ENCODE results near the gene FRMD6.
A peak's percentile ranks its signal among the peaks of the same experiment; 100 is the strongest.
"Not testable (repeated sequence)": the region's sequence is repeated elsewhere in the genome, so short reads cannot be mapped to it uniquely, and the experiment has no call there.

FRMD6 gene

DNA sequence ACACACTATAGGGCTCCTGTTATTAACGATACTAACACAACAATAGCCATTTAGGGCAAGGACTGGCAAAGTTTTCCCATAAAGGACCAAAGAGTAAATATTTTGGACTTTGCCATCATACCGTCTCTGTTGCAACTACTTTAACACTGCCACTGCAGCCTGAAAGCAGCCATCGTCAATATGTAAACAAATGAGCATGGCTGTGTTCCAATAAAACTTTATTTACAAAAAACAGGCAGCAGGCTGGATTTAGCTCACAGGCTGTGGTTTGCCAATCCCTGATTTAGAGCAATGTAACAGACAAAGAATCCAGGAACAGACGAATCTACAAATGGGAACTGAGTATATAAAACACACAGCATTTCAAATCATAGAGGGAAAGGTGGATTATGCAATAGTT, 84.1 kb downstream of the FRMD6 start:
- Mint-ChIP-seq H3K4me1 (ENCODE audit: low read depth) (no peaks in the 10 kb centered on the region), H3K36me3 (ENCODE audit: low read depth) (no peaks in the 10 kb centered on the region), H3K27ac (no peak overlapping the region), H3K4me3 (no peak overlapping the region), H3K27me3 (peaks cover 8% of the 10 kb centered on the region), H3K9me3 (no peaks in the 10 kb centered on the region)
- DNase-seq, result no peak

DNA sequence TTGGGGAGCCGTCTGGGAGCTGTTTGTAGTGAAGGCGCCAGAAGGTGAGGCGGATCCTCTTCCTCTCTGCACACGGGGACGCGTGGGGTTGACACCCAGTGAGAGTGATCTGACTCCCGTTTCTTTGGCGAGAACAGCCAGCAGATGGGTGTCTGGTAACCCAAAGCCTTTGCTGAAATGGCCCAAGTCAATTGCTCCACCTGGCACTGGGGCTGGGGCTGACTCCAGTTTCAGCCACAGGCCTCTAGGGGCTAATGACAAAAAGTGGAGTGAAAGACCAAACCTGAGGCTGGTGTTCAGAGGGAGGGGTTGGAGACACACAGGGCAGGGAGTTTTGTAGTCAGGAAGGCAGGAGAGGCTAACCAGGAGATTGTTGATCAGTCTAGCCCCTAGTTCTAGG, 87.0 kb downstream of the FRMD6 start:
- no peak for DNase-seq
- Mint-ChIP-seq H3K4me3 (no peak overlapping the region), H3K36me3 (ENCODE audit: low read depth) (no peaks in the 10 kb centered on the region), H3K4me1 (ENCODE audit: low read depth) (no peaks in the 10 kb centered on the region), H3K27me3 (no peaks in the 10 kb centered on the region), H3K27ac (no peak overlapping the region), H3K9me3 (no peaks in the 10 kb centered on the region)

DNA sequence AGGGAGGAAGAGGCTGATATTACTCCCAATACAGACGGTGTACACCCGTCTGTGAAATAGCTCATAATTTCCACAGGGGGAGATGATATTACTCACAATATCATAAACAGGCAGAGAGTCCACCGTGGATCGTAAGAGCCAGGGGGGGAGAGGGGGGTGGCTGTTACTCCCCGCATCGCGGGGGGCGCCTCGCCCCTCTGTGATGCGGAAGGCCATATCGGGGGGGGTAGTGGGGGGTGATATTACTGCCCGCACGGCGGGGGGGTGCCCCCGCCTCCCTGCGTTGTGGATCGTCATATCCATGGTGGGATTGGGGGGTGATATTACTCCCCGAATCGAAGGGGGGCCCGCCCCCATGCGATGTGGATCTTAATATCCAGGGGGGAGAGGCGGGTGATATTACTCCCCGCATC, 91.9 kb downstream of the FRMD6 start:
- Mint-ChIP-seq H3K27me3 (peaks cover 2% of the 10 kb centered on the region), H3K36me3 (ENCODE audit: low read depth) (no peaks in the 10 kb centered on the region)

DNA sequence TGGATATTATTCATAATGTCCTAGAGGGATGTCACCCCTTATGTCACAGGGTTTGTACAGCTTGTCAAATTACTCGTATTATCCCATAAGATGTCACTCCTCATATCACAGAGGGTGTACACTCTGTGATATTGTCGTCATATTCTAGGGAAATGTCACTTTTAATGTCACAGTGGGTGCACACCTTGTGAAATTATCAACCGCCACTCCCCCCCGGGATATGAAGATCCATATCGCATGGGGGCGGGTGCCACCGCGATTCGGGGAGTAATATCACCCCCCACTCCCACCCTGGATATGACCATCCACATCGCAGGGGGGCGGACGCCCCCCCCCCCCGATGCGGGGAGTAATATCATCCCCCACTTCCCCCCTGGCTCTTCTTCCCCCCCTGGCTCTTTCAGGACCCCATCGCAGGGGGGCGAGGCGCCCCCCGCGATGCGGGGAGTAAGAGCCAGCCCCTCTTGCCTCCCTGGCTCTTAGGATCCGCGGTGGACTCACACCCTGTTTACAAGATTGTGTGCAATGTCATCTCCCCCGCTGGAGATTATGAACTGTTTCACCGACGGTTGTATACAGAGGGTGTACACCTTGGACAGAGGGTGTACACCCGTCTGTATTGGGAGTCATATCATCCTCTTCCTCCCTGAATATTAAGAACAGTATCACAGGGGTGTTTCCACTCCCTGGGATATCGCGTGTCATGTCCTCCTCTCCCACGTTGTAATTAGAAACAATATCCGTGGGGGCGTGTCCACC, 92.8 kb downstream of the FRMD6 start:
- Mint-ChIP-seq H3K27ac (no peak overlapping the region), H3K36me3 (ENCODE audit: low read depth) (no peaks in the 10 kb centered on the region), H3K4me1 (ENCODE audit: low read depth) (no peaks in the 10 kb centered on the region), H3K4me3 (no peak overlapping the region), H3K27me3 (peaks cover 2% of the 10 kb centered on the region), H3K9me3 (no peaks in the 10 kb centered on the region)
- no peak for DNase-seq

More for the DNA sequence above, 91.9 kb downstream of the FRMD6 start:
- H3K4me1 Mint-ChIP-seq (ENCODE audit: low read depth), result no peaks in the 10 kb centered on the region
- H3K9me3 Mint-ChIP-seq, result no peaks in the 10 kb centered on the region
- no peak overlapping the region for H3K4me3 Mint-ChIP-seq
- no peak for DNase-seq
- no peak overlapping the region for H3K27ac Mint-ChIP-seq

- H3K27me3 Mint-ChIP-seq; H3K27ac Mint-ChIP-seq; H3K4me1 Mint-ChIP-seq (ENCODE audit: low read depth); H3K4me3 Mint-ChIP-seq; H3K36me3 Mint-ChIP-seq (ENCODE audit: low read depth); H3K9me3 Mint-ChIP-seq; DNase-seq: not testable (repeated sequence)
Observed at GRCh38 chr14:51746823-51747222, 95.1 kb downstream of the FRMD6 start.

- no peak for DNase-seq
- no peak overlapping the region for H3K27ac Mint-ChIP-seq
Observed at GRCh38 chr14:51750542-51750941, 98.8 kb downstream of the FRMD6 start.

GRCh38 chr14:51751611-51752345, 100.1 kb downstream of the FRMD6 start:
- not testable (repeated sequence) for H3K4me1 Mint-ChIP-seq (ENCODE audit: low read depth); H3K27ac Mint-ChIP-seq; H3K36me3 Mint-ChIP-seq (ENCODE audit: low read depth); DNase-seq; H3K4me3 Mint-ChIP-seq; H3K9me3 Mint-ChIP-seq
- peaks cover 11% of the 10 kb centered on the region for H3K27me3 Mint-ChIP-seq

More at GRCh38 chr14:51750542-51750941, 98.8 kb downstream of the FRMD6 start:
- H3K36me3 Mint-ChIP-seq (ENCODE audit: low read depth), result no peaks in the 10 kb centered on the region
- H3K9me3 Mint-ChIP-seq, result no peaks in the 10 kb centered on the region
- no peaks in the 10 kb centered on the region for H3K4me1 Mint-ChIP-seq (ENCODE audit: low read depth)
- H3K4me3 Mint-ChIP-seq, result no peak overlapping the region
- peaks cover 13% of the 10 kb centered on the region for H3K27me3 Mint-ChIP-seq

DNA sequence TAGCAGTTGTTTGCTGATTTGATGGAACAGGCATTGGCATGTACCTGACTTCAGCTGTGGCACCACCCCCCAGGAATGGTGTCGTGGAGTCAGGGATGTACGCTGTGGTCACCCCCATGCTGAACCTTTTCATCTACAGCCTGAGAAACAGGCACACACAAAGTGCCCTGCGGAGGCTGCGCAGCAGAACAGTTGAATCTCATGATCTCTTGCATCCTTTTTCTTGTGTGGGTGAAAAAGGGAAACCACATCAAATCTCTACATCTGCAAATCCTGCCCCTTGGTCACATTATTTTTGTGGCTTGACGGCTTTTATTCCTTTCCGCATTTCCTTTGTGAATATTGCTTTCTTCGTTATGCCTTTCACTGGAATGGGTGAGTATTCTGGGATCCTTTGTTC, 106.0 kb downstream of the FRMD6 start:
- H3K4me3 Mint-ChIP-seq; H3K36me3 Mint-ChIP-seq (ENCODE audit: low read depth); H3K4me1 Mint-ChIP-seq (ENCODE audit: low read depth): not testable (repeated sequence)

GRCh38 chr14:51759950-51760349, 108.2 kb downstream of the FRMD6 start:
- no peak overlapping the region for H3K27ac Mint-ChIP-seq

More for the DNA sequence above, 106.0 kb downstream of the FRMD6 start:
- DNase-seq, H3K9me3 Mint-ChIP-seq, H3K27ac Mint-ChIP-seq: not testable (repeated sequence)
- peaks cover 18% of the 10 kb centered on the region for H3K27me3 Mint-ChIP-seq

GRCh38 chr14:51765726-51766125, 114.0 kb downstream of the FRMD6 start:
- not testable (repeated sequence) for H3K4me1 Mint-ChIP-seq (ENCODE audit: low read depth); H3K9me3 Mint-ChIP-seq; H3K4me3 Mint-ChIP-seq; DNase-seq; H3K27ac Mint-ChIP-seq; H3K36me3 Mint-ChIP-seq (ENCODE audit: low read depth)
- H3K27me3 Mint-ChIP-seq, result peaks cover 18% of the 10 kb centered on the region

More at GRCh38 chr14:51759950-51760349, 108.2 kb downstream of the FRMD6 start:
- H3K4me1 Mint-ChIP-seq (ENCODE audit: low read depth), result peaks cover 8% of the 10 kb centered on the region
- H3K9me3 Mint-ChIP-seq, result no peaks in the 10 kb centered on the region
- H3K4me3 Mint-ChIP-seq, result no peak overlapping the region
- H3K36me3 Mint-ChIP-seq (ENCODE audit: low read depth), result no peaks in the 10 kb centered on the region
- H3K27me3 Mint-ChIP-seq, result peaks cover 15% of the 10 kb centered on the region
- DNase-seq, result no peak

DNA sequence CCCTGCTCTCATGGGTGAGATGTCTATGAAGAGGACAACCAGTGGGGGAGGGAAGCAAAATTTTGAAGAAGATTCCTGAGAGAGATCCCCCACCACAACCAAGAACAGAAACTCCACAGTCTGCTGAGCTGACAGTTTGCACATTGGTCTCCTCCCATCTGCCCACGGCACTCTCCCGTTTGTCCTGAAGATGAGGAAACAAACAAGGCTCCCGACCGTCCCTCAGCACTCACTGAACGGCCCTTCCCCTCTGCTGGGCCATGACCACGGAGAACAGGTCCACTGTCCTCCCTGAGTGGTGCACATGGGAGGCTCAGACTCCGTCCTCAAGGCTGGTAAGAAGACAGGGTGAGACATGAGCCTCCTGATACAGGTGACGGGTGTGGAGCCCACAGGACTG, 114.9 kb downstream of the FRMD6 start:
- not testable (repeated sequence) for H3K27ac Mint-ChIP-seq; H3K4me3 Mint-ChIP-seq; H3K9me3 Mint-ChIP-seq; DNase-seq; H3K36me3 Mint-ChIP-seq (ENCODE audit: low read depth); H3K4me1 Mint-ChIP-seq (ENCODE audit: low read depth)
- peaks cover 18% of the 10 kb centered on the region for H3K27me3 Mint-ChIP-seq

DNA sequence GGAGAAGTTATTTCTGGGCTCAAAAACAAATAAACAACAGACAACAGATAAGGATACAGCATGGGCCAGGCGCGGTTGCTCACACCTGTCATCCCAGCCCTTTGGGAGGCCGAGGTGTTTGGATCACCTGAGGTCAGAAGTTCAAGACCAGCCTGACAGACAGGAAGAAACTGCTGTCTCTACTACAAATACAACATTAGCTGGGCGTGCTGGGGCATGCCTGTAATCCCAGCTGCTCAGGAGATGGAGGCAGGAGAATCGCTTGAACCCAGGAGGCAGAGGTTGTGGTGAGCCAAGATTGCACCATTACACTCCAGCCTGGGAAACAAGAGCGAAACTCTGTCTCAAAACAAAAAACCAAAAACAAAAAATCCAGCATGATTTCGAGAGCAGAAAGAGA, 117.6 kb downstream of the FRMD6 start:
- not testable (repeated sequence) for H3K4me1 Mint-ChIP-seq (ENCODE audit: low read depth); H3K27ac Mint-ChIP-seq; H3K9me3 Mint-ChIP-seq; H3K4me3 Mint-ChIP-seq; DNase-seq; H3K36me3 Mint-ChIP-seq (ENCODE audit: low read depth)
- H3K27me3 Mint-ChIP-seq, result peaks cover 15% of the 10 kb centered on the region

GRCh38 chr14:51774209-51774608, 122.5 kb downstream of the FRMD6 start:
- DNase-seq, result no peak

DNA sequence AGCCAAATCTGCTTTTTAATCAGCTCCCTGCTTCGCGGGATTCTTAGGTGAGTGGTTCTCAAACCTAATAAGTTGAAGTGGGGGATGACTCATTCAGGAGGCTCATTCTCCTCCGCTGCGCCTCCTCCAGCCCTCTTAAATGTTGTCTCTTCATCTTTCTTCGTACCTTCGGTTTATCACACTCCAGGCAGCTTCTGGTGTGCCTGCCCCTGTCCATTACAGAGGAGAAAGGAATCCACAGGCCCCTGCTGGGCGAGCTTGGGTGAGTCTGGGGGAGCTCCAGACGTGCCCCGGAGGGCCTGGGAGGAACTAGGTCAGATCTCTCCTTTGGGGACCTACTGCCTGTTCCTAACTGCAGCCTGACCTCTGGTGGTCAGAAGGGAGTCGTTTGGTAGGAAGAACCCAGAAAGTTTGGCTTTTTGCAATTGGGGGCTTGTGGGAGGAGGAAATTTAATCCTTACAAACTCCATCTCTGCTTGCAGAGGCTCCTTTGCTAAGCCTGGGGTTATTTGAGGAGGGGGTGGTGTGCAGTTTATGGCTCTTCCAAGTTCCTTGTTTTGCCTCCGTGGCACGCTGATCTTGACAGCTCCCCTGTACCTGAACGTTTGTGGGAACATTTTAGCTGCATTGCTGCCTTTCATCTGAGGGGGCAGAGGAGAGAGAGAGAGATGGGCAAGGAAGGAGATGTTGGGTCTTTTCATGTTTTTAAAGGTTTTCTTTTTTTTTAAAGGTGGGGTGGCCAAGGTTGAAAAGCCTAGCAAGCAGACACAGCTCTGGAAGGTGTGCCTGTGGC, 124.6 kb downstream of the FRMD6 start:
- no peaks in the 10 kb centered on the region for H3K9me3 Mint-ChIP-seq
- no peak overlapping the region for H3K27ac Mint-ChIP-seq
- peaks cover 17% of the 10 kb centered on the region for H3K4me1 Mint-ChIP-seq (ENCODE audit: low read depth)
- DNase-seq, result peak; percentile 53
- H3K27me3 Mint-ChIP-seq, result peaks cover under 1% of the 10 kb centered on the region
- no peaks in the 10 kb centered on the region for H3K36me3 Mint-ChIP-seq (ENCODE audit: low read depth)
- no peak overlapping the region for H3K4me3 Mint-ChIP-seq

More at GRCh38 chr14:51774209-51774608, 122.5 kb downstream of the FRMD6 start:
- Mint-ChIP-seq H3K27me3 (no peaks in the 10 kb centered on the region), H3K9me3 (no peaks in the 10 kb centered on the region), H3K36me3 (ENCODE audit: low read depth) (no peaks in the 10 kb centered on the region), H3K4me3 (no peak overlapping the region), H3K27ac (no peak overlapping the region), H3K4me1 (ENCODE audit: low read depth) (peaks cover 5% of the 10 kb centered on the region)

Measured in activated T-cell treated with anti-CD3 and anti-CD28 coated beads, Interleukin-2, amount 50 U/mL, for 24 hours (primary cell).